ENCODE results near the gene ZNF165.

ZNF165 gene

GRCh38 chr6:28115799-28116198 lies 35.4 kb downstream of the ZNF165 start:
- TF ChIP-seq ZFP3 (CRISPR knock-in tag; IDR thresholded peaks at IDR 0.05) (no peak), ISL1 (CRISPR knock-in tag; IDR thresholded peaks at IDR 0.05) (no peak), ZNF70 (CRISPR knock-in tag; IDR thresholded peaks at IDR 0.05) (no peak), GLIS3 (CRISPR knock-in tag; IDR thresholded peaks at IDR 0.05) (no peak), OSR1 (CRISPR knock-in tag; IDR thresholded peaks at IDR 0.05) (no peak), CREB5 (CRISPR knock-in tag; IDR thresholded peaks at IDR 0.05; ENCODE audit: low read depth) (no peak), ZFP30 (CRISPR knock-in tag; IDR thresholded peaks at IDR 0.05) (no peak), TOX (CRISPR knock-in tag; IDR thresholded peaks at IDR 0.05; ENCODE audit: borderline replicate concordance) (no peak), ARNTL (CRISPR knock-in tag; IDR thresholded peaks at IDR 0.05; ENCODE audit: borderline replicate concordance, low read depth) (no peak), PATZ1 (CRISPR knock-in tag; IDR thresholded peaks at IDR 0.05; ENCODE audit: borderline replicate concordance) (no peak), PPARA (CRISPR knock-in tag; IDR thresholded peaks at IDR 0.05; ENCODE audit: borderline replicate concordance) (no peak), SNAI2 (CRISPR knock-in tag; IDR thresholded peaks at IDR 0.05) (no peak), ESRRG (CRISPR knock-in tag; IDR thresholded peaks at IDR 0.05) (no peak), TSHZ2 (CRISPR knock-in tag; IDR thresholded peaks at IDR 0.05) (no peak), ZC3H10 (CRISPR knock-in tag; IDR thresholded peaks at IDR 0.05) (no peak)
- ATAC-seq: no peak

- no peak for ATAC-seq
These were observed 37.1 kb downstream of the ZNF165 start for GRCh38 chr6:28117386-28118050.

More at GRCh38 chr6:28117386-28118050, 37.1 kb downstream of the ZNF165 start:
- TF ChIP-seq ZNF8 (CRISPR knock-in tag; IDR thresholded peaks at IDR 0.05) (no peak), CSDC2 (CRISPR knock-in tag; IDR thresholded peaks at IDR 0.05) (no peak), TCF4 (CRISPR knock-in tag; IDR thresholded peaks at IDR 0.05; ENCODE audit: borderline replicate concordance) (no peak), PATZ1 (CRISPR knock-in tag; IDR thresholded peaks at IDR 0.05; ENCODE audit: borderline replicate concordance) (no peak), TOX (CRISPR knock-in tag; IDR thresholded peaks at IDR 0.05; ENCODE audit: borderline replicate concordance) (no peak), RARB (CRISPR knock-in tag; IDR thresholded peaks at IDR 0.05) (no peak), ZNF565 (CRISPR knock-in tag; conservative IDR thresholded peaks at IDR 0.05; ENCODE audit: low read depth) (no peak), POU6F1 (CRISPR knock-in tag; IDR thresholded peaks at IDR 0.05; ENCODE audit: borderline replicate concordance, low read depth) (no peak)

All from SK-N-SH treated with all-trans-retinoic acid at 6 μM for 48 hours (cell line).